PFSK-1 (cell line): Measurements from ENCODE around the gene CSGALNACT2.

Experiments used
- FOXP2 ChIP-seq: optimal IDR thresholded peaks from 2 replicates; pipeline ENCODE3; 2011; ENCODE audit warnings: borderline replicate concordance, control low read depth, inconsistent platforms; ENCODE audit not compliant: insufficient read depth; ENCODE audit errors: extremely low read length, extremely low read depth
- POLR2AphosphoS5 ChIP-seq: IDR thresholded peaks from 2 replicates; pipeline ENCODE4 v1.6.1; 2012; ENCODE audit warnings: low read depth, mild to moderate bottlenecking, control low read depth, low read length, moderate library complexity
- SIN3A ChIP-seq: IDR thresholded peaks from 2 replicates; pipeline ENCODE4 v1.6.1; 2012; ENCODE audit warnings: mild to moderate bottlenecking, low read length, moderate library complexity, borderline replicate concordance; ENCODE audit not compliant: insufficient read depth
- TAF1 ChIP-seq: IDR thresholded peaks from 2 replicates; pipeline ENCODE4 v1.6.1; 2012; ENCODE audit warnings: low read length, control low read depth, borderline replicate concordance; ENCODE audit not compliant: insufficient read depth
- TF ChIP-seq, protein P1 (sequence below), 2 experiments: IDR thresholded peaks; 2 replicates each; pipeline versions ENCODE4 v1.6.1 to v1.8.0; 2011 to 2012; ENCODE audit warnings: low read depth in 2 of 2, low read length in 2 of 2, control low read depth in 1 of 2, inconsistent platforms in 1 of 2, mild to moderate bottlenecking in 1 of 2, moderate library complexity in 1 of 2; ENCODE audit not compliant: insufficient read depth in 1 of 2

CSGALNACT2 gene

DNA sequence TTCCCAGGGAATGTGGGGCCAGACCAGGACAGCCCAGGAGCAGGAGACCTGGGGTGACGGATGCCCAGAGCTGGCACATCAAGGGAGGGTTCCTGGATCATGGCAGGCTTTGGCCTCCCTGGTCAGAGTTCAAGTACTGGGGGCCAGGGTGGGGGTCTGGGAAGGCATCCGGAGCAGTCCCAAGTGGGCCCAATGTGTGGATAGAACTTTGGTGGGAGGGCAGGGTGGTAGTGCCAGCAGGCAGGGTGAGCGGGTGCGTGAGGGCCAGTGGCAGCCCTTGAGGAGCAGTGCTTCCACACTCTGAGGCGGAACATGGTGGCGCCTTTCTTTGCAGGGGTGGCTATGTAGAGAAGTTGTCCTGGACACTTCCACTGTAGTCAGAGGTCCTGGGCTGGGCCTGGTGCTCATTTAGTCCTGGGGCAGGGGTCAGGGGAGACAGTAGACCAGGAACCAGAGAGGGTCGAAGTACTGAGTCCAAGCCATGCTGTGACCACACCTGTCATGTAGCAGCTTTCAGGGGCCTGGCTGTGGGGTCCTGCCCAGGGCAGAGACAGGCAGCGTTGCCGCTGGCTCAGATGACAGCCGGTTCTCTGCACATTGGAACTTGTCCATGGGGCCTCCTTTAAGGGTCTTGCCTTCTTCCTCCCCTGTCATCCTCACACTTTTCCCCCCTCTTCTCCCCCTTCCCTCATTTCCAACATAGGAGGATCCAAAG, 22.2 kb upstream of the CSGALNACT2 start:
- TF ChIP-seq FOXP2 (no peak), POLR2AphosphoS5 (no peak), SIN3A (no peak)
- TF ChIP-seq, protein P1, sequence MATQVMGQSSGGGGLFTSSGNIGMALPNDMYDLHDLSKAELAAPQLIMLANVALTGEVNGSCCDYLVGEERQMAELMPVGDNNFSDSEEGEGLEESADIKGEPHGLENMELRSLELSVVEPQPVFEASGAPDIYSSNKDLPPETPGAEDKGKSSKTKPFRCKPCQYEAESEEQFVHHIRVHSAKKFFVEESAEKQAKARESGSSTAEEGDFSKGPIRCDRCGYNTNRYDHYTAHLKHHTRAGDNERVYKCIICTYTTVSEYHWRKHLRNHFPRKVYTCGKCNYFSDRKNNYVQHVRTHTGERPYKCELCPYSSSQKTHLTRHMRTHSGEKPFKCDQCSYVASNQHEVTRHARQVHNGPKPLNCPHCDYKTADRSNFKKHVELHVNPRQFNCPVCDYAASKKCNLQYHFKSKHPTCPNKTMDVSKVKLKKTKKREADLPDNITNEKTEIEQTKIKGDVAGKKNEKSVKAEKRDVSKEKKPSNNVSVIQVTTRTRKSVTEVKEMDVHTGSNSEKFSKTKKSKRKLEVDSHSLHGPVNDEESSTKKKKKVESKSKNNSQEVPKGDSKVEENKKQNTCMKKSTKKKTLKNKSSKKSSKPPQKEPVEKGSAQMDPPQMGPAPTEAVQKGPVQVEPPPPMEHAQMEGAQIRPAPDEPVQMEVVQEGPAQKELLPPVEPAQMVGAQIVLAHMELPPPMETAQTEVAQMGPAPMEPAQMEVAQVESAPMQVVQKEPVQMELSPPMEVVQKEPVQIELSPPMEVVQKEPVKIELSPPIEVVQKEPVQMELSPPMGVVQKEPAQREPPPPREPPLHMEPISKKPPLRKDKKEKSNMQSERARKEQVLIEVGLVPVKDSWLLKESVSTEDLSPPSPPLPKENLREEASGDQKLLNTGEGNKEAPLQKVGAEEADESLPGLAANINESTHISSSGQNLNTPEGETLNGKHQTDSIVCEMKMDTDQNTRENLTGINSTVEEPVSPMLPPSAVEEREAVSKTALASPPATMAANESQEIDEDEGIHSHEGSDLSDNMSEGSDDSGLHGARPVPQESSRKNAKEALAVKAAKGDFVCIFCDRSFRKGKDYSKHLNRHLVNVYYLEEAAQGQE (IDR thresholded peaks at IDR 0.05; ENCODE audit: insufficient read depth in 1 of 2, low read depth in 2 of 2, low read length in 2 of 2), result no peak

DNA sequence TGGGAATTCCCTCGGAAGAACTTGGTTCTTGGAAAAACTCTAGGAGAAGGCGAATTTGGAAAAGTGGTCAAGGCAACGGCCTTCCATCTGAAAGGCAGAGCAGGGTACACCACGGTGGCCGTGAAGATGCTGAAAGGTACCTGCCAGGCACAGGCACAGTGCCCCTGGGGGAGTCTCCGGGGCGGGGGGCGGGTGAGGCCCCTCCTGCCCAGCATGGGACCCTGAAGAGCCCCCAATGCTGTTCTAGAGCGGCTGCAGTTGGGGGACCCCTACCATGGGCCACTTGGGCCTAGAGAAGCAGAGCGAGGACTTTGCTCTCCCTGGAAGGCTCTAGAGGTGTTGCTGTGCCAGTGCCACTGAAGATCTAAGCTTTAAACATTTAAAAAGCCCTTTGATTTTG, 21.6 kb upstream of the CSGALNACT2 start:
- no peak for TF ChIP-seq TAF1
- TF ChIP-seq FOXP2, result no peak
- TF ChIP-seq, protein P1 (IDR thresholded peaks at IDR 0.05; ENCODE audit: insufficient read depth in 1 of 2, low read depth in 2 of 2, low read length in 2 of 2), result no peak
- no peak for TF ChIP-seq SIN3A
- no peak for TF ChIP-seq POLR2AphosphoS5

DNA sequence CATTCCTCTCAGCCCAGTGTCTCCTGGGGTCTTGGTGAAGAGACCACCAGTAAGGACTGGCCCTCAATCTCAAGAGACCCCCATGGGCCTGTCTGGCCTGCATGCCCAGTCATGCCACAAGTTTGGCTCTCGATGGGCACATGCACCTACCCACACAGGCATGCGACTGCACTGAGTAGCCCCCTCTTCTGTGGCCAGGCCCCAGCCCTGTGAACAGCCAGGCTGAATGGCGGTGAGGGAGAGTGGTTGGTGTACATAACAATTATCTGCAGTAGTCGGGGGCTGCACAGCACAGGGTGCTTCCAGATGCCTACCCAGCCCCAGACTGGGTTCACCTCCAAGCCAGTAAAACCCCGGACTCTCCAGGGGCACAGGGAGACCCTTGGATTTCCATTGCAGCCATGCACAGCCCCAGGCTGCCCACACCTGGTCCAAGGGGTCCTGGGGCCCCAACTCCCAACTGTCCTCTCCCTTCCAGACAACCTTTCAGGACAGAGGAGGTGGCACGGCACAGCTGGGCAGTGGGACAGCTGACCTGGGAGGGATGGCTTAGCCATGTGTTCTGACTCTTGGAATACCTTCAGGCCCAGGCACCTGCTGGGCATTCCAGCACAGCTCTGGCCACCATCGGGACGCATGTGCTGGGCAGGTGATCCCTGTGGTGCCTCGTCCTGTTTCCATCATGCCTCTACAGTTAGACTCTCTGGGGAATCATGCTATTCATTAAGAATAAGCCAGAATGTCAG, 21.0 kb upstream of the CSGALNACT2 start:
- no peak for TF ChIP-seq TAF1
- TF ChIP-seq, protein P1 (IDR thresholded peaks at IDR 0.05; ENCODE audit: insufficient read depth in 1 of 2, low read depth in 2 of 2, low read length in 2 of 2), result no peak
- no peak for TF ChIP-seq POLR2AphosphoS5
- TF ChIP-seq FOXP2, result no peak
- no peak for TF ChIP-seq SIN3A

DNA sequence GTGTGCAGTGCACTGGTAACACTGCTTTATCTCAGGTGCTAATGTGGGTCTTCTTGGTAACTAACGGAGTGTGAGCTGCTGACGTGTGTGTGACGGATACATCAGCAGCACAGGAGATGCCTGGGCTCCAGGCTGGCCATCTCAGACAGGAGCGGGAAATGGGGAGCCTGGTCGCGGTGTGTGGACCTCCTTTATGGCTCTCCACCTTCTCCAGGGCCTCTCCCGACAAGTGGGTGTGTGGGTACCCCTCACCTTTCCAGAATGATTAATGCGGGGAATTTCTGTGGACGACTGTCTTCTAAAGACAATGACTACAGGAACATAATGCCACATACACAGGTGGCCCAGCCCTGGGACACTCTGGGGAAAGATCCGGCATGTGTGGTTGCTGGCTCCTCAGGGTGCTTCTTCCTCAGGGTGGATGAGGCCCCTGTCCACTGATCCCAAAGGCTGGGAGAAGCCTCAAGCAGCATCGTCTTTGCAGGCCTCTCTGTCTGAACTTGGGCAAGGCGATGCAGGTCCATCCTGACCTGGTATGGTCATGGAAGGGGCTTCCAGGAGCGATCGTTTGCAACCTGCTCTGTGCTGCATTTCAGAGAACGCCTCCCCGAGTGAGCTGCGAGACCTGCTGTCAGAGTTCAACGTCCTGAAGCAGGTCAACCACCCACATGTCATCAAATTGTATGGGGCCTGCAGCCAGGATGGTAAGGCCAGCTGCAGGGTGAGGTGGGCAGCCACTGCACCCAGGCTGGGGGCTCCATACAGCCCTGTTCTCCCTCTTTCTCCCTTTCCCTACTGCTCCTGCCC, 20.3 kb upstream of the CSGALNACT2 start:
- no peak for TF ChIP-seq POLR2AphosphoS5
- no peak for TF ChIP-seq SIN3A
- no peak for TF ChIP-seq TAF1
- TF ChIP-seq FOXP2, result no peak
- TF ChIP-seq, protein P1 (IDR thresholded peaks at IDR 0.05; ENCODE audit: insufficient read depth in 1 of 2, low read depth in 2 of 2, low read length in 2 of 2), result no peak
